Activated CD4-positive, alpha-beta memory T cell treated with anti-CD3 and anti-CD28 coated beads for 36 hours (primary cell): ENCODE measurements around the gene NAALADL2. TPM values are rescaled to one million over a fixed set of nuclear protein-coding genes. Genes with fewer than 3 reads are reported as not detected.

Experiments
- CTCF ChIA-PET: fragments of 350-600 bp; sonication (Branson Sonifier 250); formaldehyde crosslinking; loops from one replicate; lab custom pipeline; 2021; ENCODE audit warnings: antibody characterized with exemption, inconsistent platforms; lab: Charles Lee
- POLR2A ChIA-PET: fragments of 350-600 bp; sonication (Branson Sonifier 250); formaldehyde crosslinking; loops from one replicate; lab custom pipeline; 2021; ENCODE audit warnings: antibody characterized with exemption; lab: Charles Lee
- DNase-seq: peaks from one replicate; pipeline ENCODE4 v3.0.0-alpha.2; 2020
- H3K27ac Mint-ChIP-seq: one replicate; pipeline ENCODE4 v1.8.0; 2021; ENCODE audit warnings: mixed read lengths
- H3K27me3 Mint-ChIP-seq: one replicate; pipeline ENCODE4 v1.8.0; 2021; ENCODE audit warnings: mixed read lengths
- H3K36me3 Mint-ChIP-seq: one replicate; pipeline ENCODE4 v1.8.0; 2021; ENCODE audit warnings: mixed read lengths
- H3K4me1 Mint-ChIP-seq: one replicate; pipeline ENCODE4 v1.8.0; 2021; ENCODE audit warnings: low read depth, mixed read lengths
- H3K4me3 Mint-ChIP-seq: one replicate; pipeline ENCODE4 v1.8.0; 2021; ENCODE audit warnings: mild to moderate bottlenecking, mixed read lengths
- H3K9me3 Mint-ChIP-seq: one replicate; pipeline ENCODE4 v1.8.0; 2021; ENCODE audit warnings: mixed read lengths
- intact Hi-C: fragments of 100-400 bp; cut with micrococcal nuclease; formaldehyde crosslinking; loops from one replicate; pipeline ENCODE4 v1.15.1; 2023
- total RNA-seq, 2 experiments: library from RNA; stranded (reverse); gene quantifications; one replicate each; pipeline ENCODE4 v1.2.3, GENCODE V29; 2021

The NAALADL2 gene
- total RNA-seq, 2 experiments from 2014 or later, result not detected

- ChIA-PET POLR2A (no interaction called here), CTCF (no interaction called here)
- Mint-ChIP-seq H3K4me3 (no peak overlapping the region), H3K36me3 (no peaks in the 10 kb centered on the region), H3K4me1 (no peaks in the 10 kb centered on the region), H3K9me3 (peaks cover 19% of the 10 kb centered on the region), H3K27me3 (no peaks in the 10 kb centered on the region), H3K27ac (no peak overlapping the region)
- intact Hi-C loops, result no loop called here
- no peak for DNase-seq
Measured at GRCh38 chr3:175558261-175558660, 699.1 kb downstream of the NAALADL2 start.

- intact Hi-C loops, result no loop called here
- Mint-ChIP-seq H3K4me1 (no peaks in the 10 kb centered on the region), H3K4me3 (no peak overlapping the region), H3K27me3 (no peaks in the 10 kb centered on the region), H3K36me3 (no peaks in the 10 kb centered on the region), H3K27ac (no peak overlapping the region), H3K9me3 (peaks cover 9% of the 10 kb centered on the region)
- DNase-seq, result no peak
- POLR2A ChIA-PET, result no interaction called here
- CTCF ChIA-PET, result no interaction called here
Measured at GRCh38 chr3:175564363-175564762, 705.2 kb downstream of the NAALADL2 start.

GRCh38 chr3:175571096-175571495 lies 712.0 kb downstream of the NAALADL2 start:
- no peak for DNase-seq
- no peaks in the 10 kb centered on the region for H3K4me1 Mint-ChIP-seq
- intact Hi-C loops, result no loop called here
- ChIA-PET CTCF (no interaction called here), POLR2A (no interaction called here)
- no peak overlapping the region for H3K27ac Mint-ChIP-seq
- peaks cover 7% of the 10 kb centered on the region for H3K9me3 Mint-ChIP-seq
- H3K4me3 Mint-ChIP-seq, result no peak overlapping the region
- H3K27me3 Mint-ChIP-seq, result no peaks in the 10 kb centered on the region
- no peaks in the 10 kb centered on the region for H3K36me3 Mint-ChIP-seq

GRCh38 chr3:175573226-175573625 lies 714.1 kb downstream of the NAALADL2 start:
- H3K27me3 Mint-ChIP-seq, result no peaks in the 10 kb centered on the region
- no peak overlapping the region for H3K4me3 Mint-ChIP-seq
- intact Hi-C loops, result no loop called here
- ChIA-PET POLR2A (no interaction called here), CTCF (no interaction called here)
- H3K4me1 Mint-ChIP-seq, result no peaks in the 10 kb centered on the region
- no peak overlapping the region for H3K27ac Mint-ChIP-seq
- no peaks in the 10 kb centered on the region for H3K36me3 Mint-ChIP-seq
- peaks cover 5% of the 10 kb centered on the region for H3K9me3 Mint-ChIP-seq
- no peak for DNase-seq

GRCh38 chr3:175580318-175580717 lies 721.2 kb downstream of the NAALADL2 start:
- intact Hi-C loops, result no loop called here
- Mint-ChIP-seq H3K9me3 (no peaks in the 10 kb centered on the region), H3K27me3 (no peaks in the 10 kb centered on the region), H3K4me3 (no peak overlapping the region), H3K36me3 (no peaks in the 10 kb centered on the region), H3K27ac (no peak overlapping the region), H3K4me1 (no peaks in the 10 kb centered on the region)
- POLR2A ChIA-PET, result no interaction called here
- CTCF ChIA-PET, result interaction anchor here (0.6 kb wide), 1 partner anchor 156 kb away, joined by 3 read pairs; no protein-coding TSS in a partner anchor
- no peak for DNase-seq

GRCh38 chr3:175585898-175586297 lies 726.8 kb downstream of the NAALADL2 start:
- ChIA-PET CTCF (no interaction called here), POLR2A (no interaction called here)
- Mint-ChIP-seq H3K36me3 (no peaks in the 10 kb centered on the region), H3K27ac (no peak overlapping the region), H3K4me3 (no peak overlapping the region), H3K9me3 (peaks cover 5% of the 10 kb centered on the region), H3K27me3 (no peaks in the 10 kb centered on the region), H3K4me1 (no peaks in the 10 kb centered on the region)
- intact Hi-C loops, result no loop called here
- no peak for DNase-seq

- H3K9me3 Mint-ChIP-seq, result peaks cover 15% of the 10 kb centered on the region
- no peak overlapping the region for H3K27ac Mint-ChIP-seq
- no peak overlapping the region for H3K4me3 Mint-ChIP-seq
- no peaks in the 10 kb centered on the region for H3K27me3 Mint-ChIP-seq
- H3K4me1 Mint-ChIP-seq, result no peaks in the 10 kb centered on the region
- ChIA-PET POLR2A (no interaction called here), CTCF (no interaction called here)
- DNase-seq, result no peak
- H3K36me3 Mint-ChIP-seq, result no peaks in the 10 kb centered on the region
- intact Hi-C loops, result no loop called here
Measured at GRCh38 chr3:175590745-175591144, 731.6 kb downstream of the NAALADL2 start.

- H3K36me3 Mint-ChIP-seq, result no peaks in the 10 kb centered on the region
- no peak for DNase-seq
- no peaks in the 10 kb centered on the region for H3K4me1 Mint-ChIP-seq
- no peaks in the 10 kb centered on the region for H3K27me3 Mint-ChIP-seq
- POLR2A ChIA-PET, result no interaction called here
- peaks cover 15% of the 10 kb centered on the region for H3K9me3 Mint-ChIP-seq
- H3K4me3 Mint-ChIP-seq, result no peak overlapping the region
- CTCF ChIA-PET, result no interaction called here
- no peak overlapping the region for H3K27ac Mint-ChIP-seq
- intact Hi-C loops, result no loop called here
Measured at GRCh38 chr3:175591375-175591774, 732.2 kb downstream of the NAALADL2 start.

- no peak for DNase-seq
- ChIA-PET CTCF (no interaction called here), POLR2A (no interaction called here)
- no peaks in the 10 kb centered on the region for H3K4me1 Mint-ChIP-seq
- H3K36me3 Mint-ChIP-seq, result no peaks in the 10 kb centered on the region
- intact Hi-C loops, result no loop called here
- H3K9me3 Mint-ChIP-seq, result peaks cover 15% of the 10 kb centered on the region
- no peaks in the 10 kb centered on the region for H3K27me3 Mint-ChIP-seq
- H3K27ac Mint-ChIP-seq, result no peak overlapping the region
- H3K4me3 Mint-ChIP-seq, result no peak overlapping the region
Measured at GRCh38 chr3:175593331-175593730, 734.2 kb downstream of the NAALADL2 start.

GRCh38 chr3:175598740-175599139 lies 739.6 kb downstream of the NAALADL2 start:
- DNase-seq, result no peak
- ChIA-PET CTCF (no interaction called here), POLR2A (no interaction called here)
- no peaks in the 10 kb centered on the region for H3K27me3 Mint-ChIP-seq
- intact Hi-C loops, result no loop called here
- no peaks in the 10 kb centered on the region for H3K4me1 Mint-ChIP-seq
- H3K36me3 Mint-ChIP-seq, result no peaks in the 10 kb centered on the region
- H3K27ac Mint-ChIP-seq, result no peak overlapping the region
- no peak overlapping the region for H3K4me3 Mint-ChIP-seq
- peaks cover 7% of the 10 kb centered on the region for H3K9me3 Mint-ChIP-seq

GRCh38 chr3:175601521-175601920 lies 742.4 kb downstream of the NAALADL2 start:
- ChIA-PET CTCF (no interaction called here), POLR2A (no interaction called here)
- no peaks in the 10 kb centered on the region for H3K9me3 Mint-ChIP-seq
- H3K27ac Mint-ChIP-seq, result no peak overlapping the region
- H3K4me3 Mint-ChIP-seq, result no peak overlapping the region
- no peak for DNase-seq
- no peaks in the 10 kb centered on the region for H3K4me1 Mint-ChIP-seq
- H3K36me3 Mint-ChIP-seq, result no peaks in the 10 kb centered on the region
- intact Hi-C loops, result no loop called here
- no peaks in the 10 kb centered on the region for H3K27me3 Mint-ChIP-seq

GRCh38 chr3:175605851-175606250 lies 746.7 kb downstream of the NAALADL2 start:
- DNase-seq, result no peak
- H3K4me3 Mint-ChIP-seq, result no peak overlapping the region
- no peaks in the 10 kb centered on the region for H3K27me3 Mint-ChIP-seq
- intact Hi-C loops, result no loop called here
- no peaks in the 10 kb centered on the region for H3K4me1 Mint-ChIP-seq
- POLR2A ChIA-PET, result no interaction called here
- no peaks in the 10 kb centered on the region for H3K9me3 Mint-ChIP-seq
- no peaks in the 10 kb centered on the region for H3K36me3 Mint-ChIP-seq
- no peak overlapping the region for H3K27ac Mint-ChIP-seq
- CTCF ChIA-PET, result no interaction called here

GRCh38 chr3:175606650-175607318 lies 747.6 kb downstream of the NAALADL2 start:
- no peak for DNase-seq

More at GRCh38 chr3:175606650-175607318, 747.6 kb downstream of the NAALADL2 start:
- no peaks in the 10 kb centered on the region for H3K4me1 Mint-ChIP-seq
- H3K27ac Mint-ChIP-seq, result no peak overlapping the region
- intact Hi-C loops, result no loop called here
- no peaks in the 10 kb centered on the region for H3K36me3 Mint-ChIP-seq
- H3K27me3 Mint-ChIP-seq, result no peaks in the 10 kb centered on the region
- CTCF ChIA-PET, result no interaction called here
- no peak overlapping the region for H3K4me3 Mint-ChIP-seq
- H3K9me3 Mint-ChIP-seq, result no peaks in the 10 kb centered on the region
- POLR2A ChIA-PET, result no interaction called here
